Activated CD8-positive, alpha-beta memory T cell treated with anti-CD3 and anti-CD28 coated beads for 36 hours (primary cell): Measurements from ENCODE around the gene RBM6. TPM values are rescaled to one million over a fixed set of nuclear protein-coding genes. Genes with fewer than 3 reads are reported as not detected.

Source experiments
- total RNA-seq, 2 experiments: library from RNA; stranded (reverse); gene quantifications; one replicate each; pipeline ENCODE4 v1.2.3, GENCODE V29; 2021

RBM6 gene
- total RNA-seq, 2 experiments from 2014 or later: 68.1 to 68.4 TPM

Other genes starting within 250 kb of the RBM6 start
- gene AMIGO3, start 220.5 kb upstream of the RBM6 start, total RNA-seq: under 1 TPM in 1 of 2 experiments, not detected in 1; 0.30 TPM
- 10 to 100 TPM; 50.7 to 51.8 TPM for gene GMPPB, start 216.2 kb upstream of the RBM6 start, total RNA-seq
- gene IP6K1, start 153.6 kb upstream of the RBM6 start, total RNA-seq: 10 to 100 TPM; 38.5 to 40.5 TPM
- not detected for gene CDHR4, start 140.3 kb upstream of the RBM6 start, total RNA-seq
- 1 to 10 TPM; 1.5 to 2.1 TPM for gene INKA1, start 136.9 kb upstream of the RBM6 start, total RNA-seq
- gene UBA7, start 126.2 kb upstream of the RBM6 start, total RNA-seq: 10 to 100 TPM; 41.9 to 42.2 TPM
- gene TRAIP, start 83.6 kb upstream of the RBM6 start, total RNA-seq: 10 to 100 TPM; 22.5 to 23.5 TPM
- 1 to 10 TPM in 1 of 2 experiments, under 1 TPM in 1; 0.96 to 1.8 TPM for gene CAMKV, start 70.2 kb upstream of the RBM6 start, total RNA-seq
- under 1 TPM; 0.80 to 0.99 TPM for gene MST1R, start 36.3 kb upstream of the RBM6 start, total RNA-seq
- gene MON1A, start 10.3 kb upstream of the RBM6 start, total RNA-seq: 10 to 100 TPM; 15.5 to 18.0 TPM
- 100 to 1,000 TPM; 101 to 108 TPM for gene RBM5, start 148.8 kb downstream of the RBM6 start, total RNA-seq
- under 1 TPM; 0.10 to 0.36 TPM for gene SEMA3F, start 215.2 kb downstream of the RBM6 start, total RNA-seq